Esophagus squamous epithelium (tissue), 4 donors: ENCODE data around the gene LRRC47.

Experiments used
- POLR2A ChIP-seq, 4 donors: fragments of 450-650 bp; IDR thresholded peaks; one replicate each; pipeline ENCODE4 v1.6.1; 2017; ENCODE audit warnings: antibody characterized with exemption in 4 of 4, mild to moderate bottlenecking in 4 of 4, moderate library complexity in 3 of 4
- TF ChIP-seq, protein P1 (sequence below), 6 experiments: fragments of 450-650 bp in 4 of 6; fragments of 200-600 bp in 2 of 6; sonication (generic) in 2 of 6; IDR thresholded peaks; one replicate each; pipeline ENCODE4 v1.5.1; 2016 to 2019; ENCODE audit warnings: antibody characterized with exemption in 6 of 6, mild to moderate bottlenecking in 4 of 6, moderate library complexity in 4 of 6

DNA sequence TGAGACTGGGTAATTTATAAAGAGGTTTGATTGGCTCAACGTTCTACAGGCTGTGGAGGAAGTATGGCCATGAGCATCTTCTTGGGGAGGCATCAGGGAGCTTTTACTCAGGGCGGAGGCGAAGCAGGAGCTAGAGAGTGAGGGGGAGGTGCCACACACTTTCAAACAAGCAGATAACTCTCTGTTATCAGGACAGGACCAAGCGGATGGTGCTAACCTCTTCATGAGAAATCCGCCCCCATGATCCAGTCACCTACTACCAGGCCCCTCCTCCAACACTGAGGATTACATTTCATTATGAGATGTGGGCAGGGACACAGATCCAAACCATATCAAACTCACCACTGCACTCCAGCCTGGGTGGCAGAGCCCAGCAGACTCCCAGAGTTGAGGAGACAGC is 11.5 kb upstream of the LRRC47 start:
- TF ChIP-seq, protein P1, sequence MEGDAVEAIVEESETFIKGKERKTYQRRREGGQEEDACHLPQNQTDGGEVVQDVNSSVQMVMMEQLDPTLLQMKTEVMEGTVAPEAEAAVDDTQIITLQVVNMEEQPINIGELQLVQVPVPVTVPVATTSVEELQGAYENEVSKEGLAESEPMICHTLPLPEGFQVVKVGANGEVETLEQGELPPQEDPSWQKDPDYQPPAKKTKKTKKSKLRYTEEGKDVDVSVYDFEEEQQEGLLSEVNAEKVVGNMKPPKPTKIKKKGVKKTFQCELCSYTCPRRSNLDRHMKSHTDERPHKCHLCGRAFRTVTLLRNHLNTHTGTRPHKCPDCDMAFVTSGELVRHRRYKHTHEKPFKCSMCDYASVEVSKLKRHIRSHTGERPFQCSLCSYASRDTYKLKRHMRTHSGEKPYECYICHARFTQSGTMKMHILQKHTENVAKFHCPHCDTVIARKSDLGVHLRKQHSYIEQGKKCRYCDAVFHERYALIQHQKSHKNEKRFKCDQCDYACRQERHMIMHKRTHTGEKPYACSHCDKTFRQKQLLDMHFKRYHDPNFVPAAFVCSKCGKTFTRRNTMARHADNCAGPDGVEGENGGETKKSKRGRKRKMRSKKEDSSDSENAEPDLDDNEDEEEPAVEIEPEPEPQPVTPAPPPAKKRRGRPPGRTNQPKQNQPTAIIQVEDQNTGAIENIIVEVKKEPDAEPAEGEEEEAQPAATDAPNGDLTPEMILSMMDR (IDR thresholded peaks at IDR 0.05), result no peak
- TF ChIP-seq POLR2A (IDR thresholded peaks at IDR 0.05), result no peak
